GDM1 (cell line): ENCODE measurements around the gene C6orf132.
A peak's percentile ranks its signal among the peaks of the same experiment; 100 is the strongest.
"Not testable (repeated sequence)": the region's sequence is repeated elsewhere in the genome, so short reads cannot be mapped to it uniquely, and the experiment has no call there.

ENCODE experiments used
- DNase-seq: peaks from one replicate; lab custom pipeline; 2025; lab: John Stamatoyannopoulos, UW

C6orf132 gene

GRCh38 chr6:42142118-42142835 lies at the start of gene C6orf132:
TSS of gene C6orf132 (minus strand) at chr6:42142620. CDS start at chr6:42142444, 176 bp downstream.
- DNase-seq: no peak

GRCh38 chr6:42190554-42191183 lies 48.2 kb upstream of the C6orf132 start:
- no peak for DNase-seq

GRCh38 chr6:42188406-42188805 lies 46.0 kb upstream of the C6orf132 start:
- DNase-seq: no peak

GRCh38 chr6:42185597-42185996 lies 43.2 kb upstream of the C6orf132 start:
- DNase-seq: no peak

- DNase-seq: no peak
Observed at GRCh38 chr6:42184475-42184874, 42.1 kb upstream of the C6orf132 start.

GRCh38 chr6:42182101-42182500 lies 39.7 kb upstream of the C6orf132 start:
- DNase-seq: no peak

GRCh38 chr6:42179945-42180313 lies 37.5 kb upstream of the C6orf132 start:
- DNase-seq: no peak

GRCh38 chr6:42179261-42179944 lies 37.0 kb upstream of the C6orf132 start:
- DNase-seq: no peak

GRCh38 chr6:42177514-42178364 lies 35.3 kb upstream of the C6orf132 start:
- no peak for DNase-seq

GRCh38 chr6:42176981-42177380 lies 34.6 kb upstream of the C6orf132 start:
- no peak for DNase-seq

GRCh38 chr6:42175860-42176259 lies 33.4 kb upstream of the C6orf132 start:
- DNase-seq: no peak

- DNase-seq: no peak
Observed at GRCh38 chr6:42173101-42173500, 30.7 kb upstream of the C6orf132 start, which contains the start of gene GUCA1A. TSS of gene GUCA1A (plus strand) at chr6:42173364. CDS start at chr6:42173614, 250 bp downstream.

GRCh38 chr6:42171813-42172581 lies 29.6 kb upstream of the C6orf132 start:
- DNase-seq: no peak

- DNase-seq: not testable (repeated sequence)
Observed at GRCh38 chr6:42169780-42170179, 27.4 kb upstream of the C6orf132 start.

GRCh38 chr6:42168650-42169049 lies 26.2 kb upstream of the C6orf132 start:
- DNase-seq: no peak

- DNase-seq: peak; percentile 65
Observed at GRCh38 chr6:42166444-42167141, 24.2 kb upstream of the C6orf132 start.

- DNase-seq: no peak
Observed at GRCh38 chr6:42165016-42165415, 22.6 kb upstream of the C6orf132 start.

GRCh38 chr6:42163981-42164380 lies 21.6 kb upstream of the C6orf132 start:
- no peak for DNase-seq

GRCh38 chr6:42162812-42163211 lies 20.4 kb upstream of the C6orf132 start:
- no peak for DNase-seq

- no peak for DNase-seq
Observed at GRCh38 chr6:42162384-42162783, 20.0 kb upstream of the C6orf132 start.
